ENCODE data around the gene CD300A.

GRCh38 chr17:74455025-74455545 is 11.3 kb upstream of the CD300A start:
- TF ChIP-seq POLR2A (IDR thresholded peaks at IDR 0.05) (no peak), CTCF (IDR thresholded peaks at IDR 0.05) (no peak)
